Measurements from ENCODE around the gene ADIPOR1.

Gene ADIPOR1

DNA sequence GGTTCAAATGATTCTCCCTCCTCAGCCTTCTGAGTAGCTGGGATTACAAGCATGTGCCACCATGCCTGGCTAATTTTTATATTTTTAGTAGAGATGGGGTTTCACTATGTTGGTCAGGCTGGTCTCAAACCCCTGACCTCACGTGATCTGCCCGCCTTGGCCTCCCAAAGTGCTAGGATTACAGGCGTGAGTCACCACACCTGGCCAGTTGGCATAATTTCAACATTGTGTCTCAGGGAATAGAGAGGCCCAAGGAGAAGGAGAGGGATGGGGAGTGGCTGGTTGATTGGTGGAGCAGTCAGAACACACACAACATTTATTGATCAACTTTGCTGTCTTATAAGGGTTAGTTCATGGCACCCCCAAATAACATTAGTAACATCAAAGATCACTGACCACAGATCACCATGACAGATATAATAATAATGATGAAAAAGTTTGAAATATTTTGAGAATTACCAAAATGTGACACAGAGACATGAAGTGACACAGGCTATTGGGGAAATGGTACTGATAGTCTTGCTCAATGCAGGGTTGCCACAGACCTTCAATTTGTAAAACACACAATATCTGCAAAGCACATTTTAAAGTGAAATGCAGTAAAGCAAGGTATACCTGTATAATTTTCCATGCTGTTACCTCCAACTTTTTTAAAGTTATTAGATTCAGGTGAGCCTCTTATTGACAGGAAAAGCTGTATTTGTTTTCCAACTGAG lies 24.8 kb upstream of the ADIPOR1 start:
- TF ChIP-seq, protein P1, sequence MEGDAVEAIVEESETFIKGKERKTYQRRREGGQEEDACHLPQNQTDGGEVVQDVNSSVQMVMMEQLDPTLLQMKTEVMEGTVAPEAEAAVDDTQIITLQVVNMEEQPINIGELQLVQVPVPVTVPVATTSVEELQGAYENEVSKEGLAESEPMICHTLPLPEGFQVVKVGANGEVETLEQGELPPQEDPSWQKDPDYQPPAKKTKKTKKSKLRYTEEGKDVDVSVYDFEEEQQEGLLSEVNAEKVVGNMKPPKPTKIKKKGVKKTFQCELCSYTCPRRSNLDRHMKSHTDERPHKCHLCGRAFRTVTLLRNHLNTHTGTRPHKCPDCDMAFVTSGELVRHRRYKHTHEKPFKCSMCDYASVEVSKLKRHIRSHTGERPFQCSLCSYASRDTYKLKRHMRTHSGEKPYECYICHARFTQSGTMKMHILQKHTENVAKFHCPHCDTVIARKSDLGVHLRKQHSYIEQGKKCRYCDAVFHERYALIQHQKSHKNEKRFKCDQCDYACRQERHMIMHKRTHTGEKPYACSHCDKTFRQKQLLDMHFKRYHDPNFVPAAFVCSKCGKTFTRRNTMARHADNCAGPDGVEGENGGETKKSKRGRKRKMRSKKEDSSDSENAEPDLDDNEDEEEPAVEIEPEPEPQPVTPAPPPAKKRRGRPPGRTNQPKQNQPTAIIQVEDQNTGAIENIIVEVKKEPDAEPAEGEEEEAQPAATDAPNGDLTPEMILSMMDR (IDR thresholded peaks at IDR 0.05; ENCODE audit: low read depth, low read length) = no peak
- TF ChIP-seq EZH2phosphoT487 (IDR thresholded peaks at IDR 0.05; ENCODE audit: low read depth) = no peak
- no peak overlapping the region for H2AFZ ChIP-seq (ENCODE audit: low read depth, low read length)
- no peak overlapping the region for H3K4me2 ChIP-seq (ENCODE audit: low read length)
- no peak overlapping the region for H3K27ac ChIP-seq (ENCODE audit: low read length)
- peaks cover 22% of the 10 kb centered on the region for H3K27me3 ChIP-seq (ENCODE audit: low read depth, low read length)
- H4K20me1 ChIP-seq (ENCODE audit: insufficient read depth, low read length) = no peaks in the 10 kb centered on the region
- H3K9ac ChIP-seq (ENCODE audit: low read length) = no peak overlapping the region
- H3K79me2 ChIP-seq (ENCODE audit: low read length) = no peaks in the 10 kb centered on the region
- H3K4me1 ChIP-seq (ENCODE audit: low read length) = no peaks in the 10 kb centered on the region
- H3K9me3 ChIP-seq (ENCODE audit: insufficient read depth, low read length) = no peaks in the 10 kb centered on the region
- no peaks in the 10 kb centered on the region for H3K36me3 ChIP-seq (replicated peaks; ENCODE audit: low read depth, low read length)
- H3K4me3 ChIP-seq (ENCODE audit: low read length) = no peak overlapping the region

DNA sequence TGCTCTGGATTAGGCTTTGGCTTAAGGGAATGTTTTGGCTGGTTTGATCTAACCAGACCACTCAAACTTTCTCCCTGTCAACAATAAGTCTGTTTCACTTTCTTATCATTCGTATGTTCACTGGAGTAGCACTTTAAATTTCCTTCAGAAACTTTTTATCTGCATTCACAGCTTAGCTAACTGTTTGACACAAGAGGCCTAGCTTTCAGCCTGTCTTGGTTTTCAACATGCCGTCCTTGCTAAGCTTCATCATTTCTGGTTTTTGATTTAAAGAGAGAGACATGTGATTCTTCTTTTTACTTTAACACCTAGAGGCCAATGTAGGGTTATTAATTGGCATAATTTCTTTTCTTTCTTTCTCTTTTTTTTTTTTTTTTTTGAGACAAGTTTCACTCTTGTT lies 23.8 kb upstream of the ADIPOR1 start:
- peaks cover 26% of the 10 kb centered on the region for H3K27me3 ChIP-seq (ENCODE audit: low read depth, low read length)
- no peak for TF ChIP-seq EZH2phosphoT487 (IDR thresholded peaks at IDR 0.05; ENCODE audit: low read depth)
- TF ChIP-seq, protein P1 (IDR thresholded peaks at IDR 0.05; ENCODE audit: low read depth, low read length) = no peak
- H3K4me3 ChIP-seq (ENCODE audit: low read length) = no peak overlapping the region
- H3K27ac ChIP-seq (ENCODE audit: low read length) = no peak overlapping the region
- no peaks in the 10 kb centered on the region for H4K20me1 ChIP-seq (ENCODE audit: insufficient read depth, low read length)
- no peaks in the 10 kb centered on the region for H3K9me3 ChIP-seq (ENCODE audit: insufficient read depth, low read length)
- no peak overlapping the region for H3K9ac ChIP-seq (ENCODE audit: low read length)
- H3K4me2 ChIP-seq (ENCODE audit: low read length) = no peak overlapping the region
- no peaks in the 10 kb centered on the region for H3K4me1 ChIP-seq (ENCODE audit: low read length)
- no peaks in the 10 kb centered on the region for H3K79me2 ChIP-seq (ENCODE audit: low read length)
- no peaks in the 10 kb centered on the region for H3K36me3 ChIP-seq (replicated peaks; ENCODE audit: low read depth, low read length)
- no peak overlapping the region for H2AFZ ChIP-seq (ENCODE audit: low read depth, low read length)

- H2AFZ ChIP-seq (ENCODE audit: low read depth, low read length) = no peak overlapping the region
- H3K36me3 ChIP-seq (replicated peaks; ENCODE audit: low read depth, low read length) = no peaks in the 10 kb centered on the region
- no peak overlapping the region for H3K27ac ChIP-seq (ENCODE audit: low read length)
- H3K27me3 ChIP-seq (ENCODE audit: low read depth, low read length) = peaks cover 32% of the 10 kb centered on the region
- H3K4me2 ChIP-seq (ENCODE audit: low read length) = no peak overlapping the region
- no peaks in the 10 kb centered on the region for H3K4me1 ChIP-seq (ENCODE audit: low read length)
- no peaks in the 10 kb centered on the region for H3K9me3 ChIP-seq (ENCODE audit: insufficient read depth, low read length)
- no peak for TF ChIP-seq EZH2phosphoT487 (IDR thresholded peaks at IDR 0.05; ENCODE audit: low read depth)
- TF ChIP-seq, protein P1 (IDR thresholded peaks at IDR 0.05; ENCODE audit: low read depth, low read length) = no peak
- H3K4me3 ChIP-seq (ENCODE audit: low read length) = no peak overlapping the region
- no peak overlapping the region for H3K9ac ChIP-seq (ENCODE audit: low read length)
- H4K20me1 ChIP-seq (ENCODE audit: insufficient read depth, low read length) = no peaks in the 10 kb centered on the region
- no peaks in the 10 kb centered on the region for H3K79me2 ChIP-seq (ENCODE audit: low read length)
Measured at GRCh38 chr1:202979459-202979858, 21.3 kb upstream of the ADIPOR1 start.

GRCh38 chr1:202976633-202977032 lies 18.5 kb upstream of the ADIPOR1 start:
- Histone ChIP-seq H4K20me1 (ENCODE audit: insufficient read depth, low read length) (no peaks in the 10 kb centered on the region), H3K79me2 (ENCODE audit: low read length) (no peaks in the 10 kb centered on the region), H3K4me2 (ENCODE audit: low read length) (no peak overlapping the region), H3K27me3 (ENCODE audit: low read depth, low read length) (peaks cover 39% of the 10 kb centered on the region), H3K27ac (ENCODE audit: low read length) (no peak overlapping the region), H3K36me3 (replicated peaks; ENCODE audit: low read depth, low read length) (no peaks in the 10 kb centered on the region), H3K4me1 (ENCODE audit: low read length) (no peaks in the 10 kb centered on the region), H3K9ac (ENCODE audit: low read length) (no peak overlapping the region), H3K4me3 (ENCODE audit: low read length) (no peak overlapping the region), H3K9me3 (ENCODE audit: insufficient read depth, low read length) (no peaks in the 10 kb centered on the region), H2AFZ (ENCODE audit: low read depth, low read length) (peak overlapping the region; percentile 88)
- TF ChIP-seq EZH2phosphoT487 (IDR thresholded peaks at IDR 0.05; ENCODE audit: low read depth) = no peak
- TF ChIP-seq, protein P1 (IDR thresholded peaks at IDR 0.05; ENCODE audit: low read depth, low read length) = no peak
